Neural cell (in vitro differentiated cells): Measurements from ENCODE around the gene ZDHHC11. TPM values are rescaled to one million over a fixed set of nuclear protein-coding genes. Genes with fewer than 3 reads are reported as not detected.
"Not testable (repeated sequence)": the region's sequence is repeated elsewhere in the genome, so short reads cannot be mapped to it uniquely, and the experiment has no call there.

ENCODE experiments used
- H2AFZ ChIP-seq: fragments of 200-600, 300-800 bp; sonication (generic), shearing (Covaris generic); 2 replicates; pipeline ENCODE4 v1.6.0; 2014; ENCODE audit warnings: low read depth, mild to moderate bottlenecking, antibody characterized with exemption, low read length, moderate library complexity
- H3F3A ChIP-seq: fragments of 200-600 bp; shearing (Covaris generic); 2 replicates; pipeline ENCODE4 v1.6.1; 2016; ENCODE audit warnings: mild to moderate bottlenecking, moderate library complexity, mixed read lengths, antibody characterized with exemption, low read length; ENCODE audit not compliant: insufficient read depth, poor library complexity, severe bottlenecking
- H3K27ac ChIP-seq: fragments of 200-600, 300-800 bp; sonication (generic), shearing (Covaris generic); 2 replicates; pipeline ENCODE4 v1.5.1; 2014; ENCODE audit warnings: mild to moderate bottlenecking, low read length, moderate library complexity
- H3K27me3 ChIP-seq: fragments of 300-800, 200-600 bp; sonication (generic), shearing (Covaris generic); 2 replicates; pipeline ENCODE4 v1.6.0; 2014; ENCODE audit warnings: mild to moderate bottlenecking, low read depth, low read length, moderate library complexity; ENCODE audit not compliant: insufficient read depth
- H3K36me3 ChIP-seq: fragments of 300-800, 200-600 bp; sonication (generic), shearing (Covaris generic); 2 replicates; pipeline ENCODE4 v1.5.1; 2014; ENCODE audit warnings: mild to moderate bottlenecking, antibody characterized with exemption, low read length, moderate library complexity; ENCODE audit not compliant: insufficient read depth
- H3K4me2 ChIP-seq: fragments of 300-800, 200-600 bp; sonication (generic), shearing (Covaris generic); 2 replicates; pipeline ENCODE4 v1.6.0; 2014; ENCODE audit warnings: mild to moderate bottlenecking, low read length
- H3K4me3 ChIP-seq: fragments of 300-800, 200-600 bp; sonication (generic), shearing (Covaris generic); 2 replicates; pipeline ENCODE4 v1.5.1; 2014; ENCODE audit warnings: mild to moderate bottlenecking, low read length, moderate library complexity
- H3K79me2 ChIP-seq: fragments of 200-600 bp; shearing (Covaris generic); replicated peaks from 2 replicates; pipeline ENCODE4 v1.6.0; 2014; ENCODE audit warnings: mild to moderate bottlenecking, low read length, moderate library complexity; ENCODE audit not compliant: insufficient read depth
- H3K9ac ChIP-seq: fragments of 300-800, 200-600 bp; sonication (generic), shearing (Covaris generic); 2 replicates; pipeline ENCODE4 v1.6.1; 2016; ENCODE audit warnings: mild to moderate bottlenecking, low read length, mixed read lengths
- H3K9me2 ChIP-seq: fragments of 200-600 bp; shearing (Covaris generic); 2 replicates; pipeline ENCODE4 v1.6.1; 2016; ENCODE audit warnings: mild to moderate bottlenecking, low read length, mixed read lengths; ENCODE audit not compliant: insufficient read depth
- H3K9me3 ChIP-seq: fragments of 200-600, 300-800 bp; sonication (generic), shearing (Covaris generic); 2 replicates; pipeline ENCODE4 v1.6.1; 2016; ENCODE audit warnings: mild to moderate bottlenecking, mixed run types, low read length, moderate library complexity, mixed read lengths
- H4K20me1 ChIP-seq: fragments of 200-600 bp; shearing (Covaris generic); 2 replicates; pipeline ENCODE4 v1.6.1; 2016; ENCODE audit warnings: mild to moderate bottlenecking, mixed run types; ENCODE audit not compliant: insufficient read depth
- MXI1 ChIP-seq: fragments of 450-650 bp; conservative IDR thresholded peaks from 2 replicates; pipeline ENCODE4 v1.6.1; 2014; ENCODE audit warnings: antibody characterized with exemption, mild to moderate bottlenecking; ENCODE audit not compliant: poor library complexity, severe bottlenecking
- POLR2AphosphoS5 ChIP-seq: IDR thresholded peaks from 2 replicates; pipeline ENCODE4 v1.6.1; 2012
- RAD21 ChIP-seq: fragments of 450-650 bp; conservative IDR thresholded peaks from 2 replicates; pipeline ENCODE4 v1.6.1; 2014; ENCODE audit warnings: antibody characterized with exemption, mild to moderate bottlenecking, moderate library complexity
- TAF1 ChIP-seq: IDR thresholded peaks from 2 replicates; pipeline ENCODE4 v1.6.1; 2012; ENCODE audit warnings: low read depth
- polyA plus RNA-seq: library from polyadenylated mRNA; depleted of rRNA; stranded (reverse); fragments of >200 nt; gene quantifications from 2 replicates; pipeline ENCODE4 v1.2.3, GENCODE V29; 2014
- TF ChIP-seq, protein P1 (sequence below): IDR thresholded peaks from 2 replicates; pipeline ENCODE4 v1.6.1; 2012; ENCODE audit warnings: borderline replicate concordance

The ZDHHC11 gene
- polyA plus RNA-seq, 1 donor from 2014 or later = 11.4 TPM

DNA sequence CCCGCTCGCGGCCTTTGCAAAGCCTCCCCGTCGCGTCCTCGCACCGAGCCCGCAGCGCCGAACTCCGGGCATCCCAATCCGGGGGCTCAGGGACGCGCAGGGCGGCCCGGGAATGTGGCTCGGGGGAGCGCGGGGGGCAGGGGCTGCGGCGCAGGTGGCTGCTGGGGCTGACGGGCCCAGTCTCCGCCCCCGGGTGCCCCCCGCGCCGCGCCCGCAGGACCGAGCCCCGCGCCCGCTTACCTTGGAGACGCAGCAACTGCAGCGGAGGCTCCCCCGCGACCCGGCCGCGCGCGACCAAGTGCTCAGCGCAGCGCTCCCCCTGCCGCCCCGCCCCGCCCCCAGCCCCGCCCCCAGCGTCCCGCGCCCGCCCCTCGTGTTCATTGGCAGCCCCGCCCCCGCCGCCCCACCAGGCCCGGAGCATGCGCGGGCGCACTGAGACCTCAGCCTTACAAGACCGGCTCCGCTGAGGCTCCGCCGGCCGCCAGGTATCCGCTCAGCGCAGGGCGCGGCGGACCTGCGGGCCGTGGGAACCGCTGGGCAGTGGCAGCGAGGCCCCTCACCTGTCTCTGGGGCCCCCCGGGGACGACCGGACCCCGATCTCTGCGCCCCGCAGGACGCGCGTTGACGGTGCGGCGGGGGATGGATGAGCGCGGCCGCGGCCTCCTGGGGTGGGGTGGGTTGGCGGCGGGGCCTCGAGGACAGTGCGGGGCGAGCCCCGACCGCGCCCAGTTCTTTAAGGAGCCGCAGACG is 66.2 kb downstream of the ZDHHC11 start, which contains the start of gene ZDHHC11B:
ZDHHC11B (minus strand) TSS at position 302 of the 750 bp plus-strand sequence. CDS start 17,810 bp downstream, outside the sequence.
- peak within 1 kb of the TSS; percentile 76 for H3K4me2 ChIP-seq
- TF ChIP-seq MXI1 (peak; percentile 64), RAD21 (peak; percentile 45), TAF1 (peak; percentile 65), POLR2AphosphoS5 (peak; percentile 94)
- TF ChIP-seq, protein P1, sequence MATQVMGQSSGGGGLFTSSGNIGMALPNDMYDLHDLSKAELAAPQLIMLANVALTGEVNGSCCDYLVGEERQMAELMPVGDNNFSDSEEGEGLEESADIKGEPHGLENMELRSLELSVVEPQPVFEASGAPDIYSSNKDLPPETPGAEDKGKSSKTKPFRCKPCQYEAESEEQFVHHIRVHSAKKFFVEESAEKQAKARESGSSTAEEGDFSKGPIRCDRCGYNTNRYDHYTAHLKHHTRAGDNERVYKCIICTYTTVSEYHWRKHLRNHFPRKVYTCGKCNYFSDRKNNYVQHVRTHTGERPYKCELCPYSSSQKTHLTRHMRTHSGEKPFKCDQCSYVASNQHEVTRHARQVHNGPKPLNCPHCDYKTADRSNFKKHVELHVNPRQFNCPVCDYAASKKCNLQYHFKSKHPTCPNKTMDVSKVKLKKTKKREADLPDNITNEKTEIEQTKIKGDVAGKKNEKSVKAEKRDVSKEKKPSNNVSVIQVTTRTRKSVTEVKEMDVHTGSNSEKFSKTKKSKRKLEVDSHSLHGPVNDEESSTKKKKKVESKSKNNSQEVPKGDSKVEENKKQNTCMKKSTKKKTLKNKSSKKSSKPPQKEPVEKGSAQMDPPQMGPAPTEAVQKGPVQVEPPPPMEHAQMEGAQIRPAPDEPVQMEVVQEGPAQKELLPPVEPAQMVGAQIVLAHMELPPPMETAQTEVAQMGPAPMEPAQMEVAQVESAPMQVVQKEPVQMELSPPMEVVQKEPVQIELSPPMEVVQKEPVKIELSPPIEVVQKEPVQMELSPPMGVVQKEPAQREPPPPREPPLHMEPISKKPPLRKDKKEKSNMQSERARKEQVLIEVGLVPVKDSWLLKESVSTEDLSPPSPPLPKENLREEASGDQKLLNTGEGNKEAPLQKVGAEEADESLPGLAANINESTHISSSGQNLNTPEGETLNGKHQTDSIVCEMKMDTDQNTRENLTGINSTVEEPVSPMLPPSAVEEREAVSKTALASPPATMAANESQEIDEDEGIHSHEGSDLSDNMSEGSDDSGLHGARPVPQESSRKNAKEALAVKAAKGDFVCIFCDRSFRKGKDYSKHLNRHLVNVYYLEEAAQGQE = peak; percentile 53
- H3K36me3 ChIP-seq = not testable (repeated sequence)

DNA sequence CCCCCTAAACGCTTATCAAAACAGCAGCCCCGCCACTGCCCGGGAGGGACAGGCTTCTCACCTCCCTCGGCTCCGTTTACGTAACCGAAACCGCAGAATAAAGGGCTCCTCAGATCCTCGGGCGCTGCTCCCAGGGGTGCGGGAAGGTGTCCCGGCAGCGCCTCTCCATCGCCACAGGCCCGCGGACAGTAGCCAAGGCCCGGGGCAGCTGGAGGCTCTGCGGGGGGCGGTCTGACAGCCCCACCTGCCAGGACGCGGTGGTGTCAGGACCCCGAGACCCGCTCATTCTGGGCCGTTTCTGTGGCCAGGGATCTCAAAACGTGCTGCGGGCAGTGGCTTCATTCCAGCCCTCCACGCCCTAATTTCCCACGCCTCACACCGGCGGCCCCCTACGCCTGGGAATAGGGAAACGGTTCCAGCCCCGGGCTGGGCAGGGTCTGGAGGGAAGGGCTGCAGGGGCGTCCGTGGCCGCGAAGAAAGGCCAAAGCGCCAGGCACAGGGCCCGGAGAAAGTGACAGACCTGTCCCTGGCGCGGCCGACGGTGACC is 66.8 kb downstream of the ZDHHC11 start:
- Histone ChIP-seq H3K4me3 (peak overlapping the region; percentile 75), H2AFZ (peak overlapping the region; percentile 14), H3K9ac (peak overlapping the region; percentile 74), H3K27ac (peak overlapping the region; percentile 34), H3K4me2 (peak overlapping the region; percentile 58)
- H3F3A ChIP-seq, H3K9me2 ChIP-seq, H4K20me1 ChIP-seq, H3K36me3 ChIP-seq, H3K9me3 ChIP-seq, H3K27me3 ChIP-seq, H3K79me2 ChIP-seq: not testable (repeated sequence)

More for the DNA sequence above, 66.2 kb downstream of the ZDHHC11 start, which contains the start of gene ZDHHC11B:
- Histone ChIP-seq H3K4me3 (peak within 1 kb of the TSS; percentile 75), H2AFZ (peak within 1 kb of the TSS; percentile 88), H3K27ac (peak within 1 kb of the TSS; percentile 59), H3K9ac (peak within 1 kb of the TSS; percentile 88)
- H3K79me2 ChIP-seq, H3K9me3 ChIP-seq, H3F3A ChIP-seq, H3K9me2 ChIP-seq, H3K27me3 ChIP-seq, H4K20me1 ChIP-seq: not testable (repeated sequence)

DNA sequence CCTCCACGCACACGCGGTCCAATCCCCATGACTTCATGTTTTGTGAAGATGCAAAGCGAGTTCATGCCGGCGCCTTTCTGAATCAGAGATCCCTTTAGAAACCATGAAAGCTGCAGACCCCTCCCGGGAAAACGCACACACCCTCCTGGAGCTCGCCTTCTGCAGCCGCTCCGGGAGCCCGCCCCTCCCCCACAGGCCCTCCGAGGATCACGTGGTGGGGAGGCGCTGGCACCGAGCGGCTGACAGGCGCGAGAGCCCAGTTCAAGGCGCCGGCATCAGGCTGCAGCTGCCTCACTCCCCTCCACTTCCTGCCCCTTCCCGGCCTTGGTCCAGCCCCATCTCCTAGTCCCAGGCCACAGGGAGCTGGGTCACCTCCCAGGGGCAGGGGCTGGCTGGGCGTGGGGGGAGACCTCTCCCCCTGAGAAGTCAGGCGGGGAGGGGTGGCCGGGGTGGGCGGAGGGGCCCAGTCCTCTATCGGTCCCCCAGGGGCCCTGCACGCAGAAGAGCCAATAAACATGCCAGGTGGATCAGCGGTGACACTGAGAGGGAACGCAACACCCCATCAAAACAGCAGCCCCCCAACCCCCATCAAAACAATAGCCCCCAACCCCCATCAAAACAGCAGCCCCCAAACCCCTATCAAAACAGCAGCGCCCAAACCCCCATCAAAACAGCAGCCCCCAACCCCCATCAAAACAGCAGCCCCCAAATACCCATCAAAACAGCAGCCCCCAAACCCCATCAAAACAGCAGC is 67.6 kb downstream of the ZDHHC11 start:
- peak overlapping the region; percentile 75 for H3K4me3 ChIP-seq
- not testable (repeated sequence) for H3K4me2 ChIP-seq, H4K20me1 ChIP-seq, H3K36me3 ChIP-seq, H2AFZ ChIP-seq, H3F3A ChIP-seq, H3K79me2 ChIP-seq, H3K9me2 ChIP-seq, H3K9me3 ChIP-seq, H3K27me3 ChIP-seq
- H3K9ac ChIP-seq = peak overlapping the region; percentile 74
- TF ChIP-seq POLR2AphosphoS5 = peak; percentile 60
- peak overlapping the region; percentile 34 for H3K27ac ChIP-seq

DNA sequence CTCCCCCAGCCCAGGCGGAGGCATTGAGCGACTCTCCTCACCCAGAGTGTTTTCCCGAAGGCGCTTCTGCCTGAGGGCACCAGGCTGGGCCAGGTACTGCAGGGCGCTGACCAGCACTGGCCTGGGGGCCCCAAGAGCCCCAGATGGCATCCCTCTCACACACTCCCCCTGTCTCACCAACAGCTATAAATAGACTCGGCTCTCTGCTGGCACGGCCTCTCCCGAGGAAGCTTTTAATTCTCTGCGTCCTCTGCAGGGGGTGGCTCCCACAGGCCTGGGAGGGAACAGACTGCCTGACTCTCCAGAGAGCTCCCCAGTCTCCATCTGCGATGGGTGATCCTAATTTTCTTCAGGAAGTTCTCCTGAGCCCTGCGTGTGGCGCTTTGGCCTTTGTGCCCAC is 68.4 kb downstream of the ZDHHC11 start:
- H3K9me3 ChIP-seq, H3F3A ChIP-seq, H3K27me3 ChIP-seq, H3K36me3 ChIP-seq, H3K4me3 ChIP-seq, H3K27ac ChIP-seq, H3K4me2 ChIP-seq, H3K9me2 ChIP-seq, H4K20me1 ChIP-seq, H2AFZ ChIP-seq, H3K79me2 ChIP-seq, H3K9ac ChIP-seq: not testable (repeated sequence)

DNA sequence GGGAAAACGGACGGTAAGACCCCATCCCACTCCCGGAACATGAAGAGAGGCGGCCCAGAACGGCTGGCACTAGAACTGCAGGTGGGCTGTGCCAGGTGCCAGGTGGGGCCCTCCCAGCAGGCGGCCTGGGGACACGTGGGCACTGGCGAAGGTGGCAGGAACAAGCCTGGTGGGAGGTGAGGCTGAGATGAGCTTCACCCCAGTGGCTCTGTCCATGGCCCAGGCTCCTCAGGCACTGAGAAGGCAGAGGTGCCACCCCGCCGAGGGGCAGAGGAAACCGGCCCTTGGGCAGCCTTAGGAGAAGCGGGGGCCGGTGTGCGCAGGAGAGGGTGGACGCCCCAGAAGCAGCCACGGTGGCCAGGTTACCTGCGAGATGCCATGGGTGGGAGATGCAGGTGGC is 70.2 kb downstream of the ZDHHC11 start:
- not testable (repeated sequence) for H3K9me2 ChIP-seq, H3K36me3 ChIP-seq, H3K9ac ChIP-seq, H3K4me3 ChIP-seq, H4K20me1 ChIP-seq, H3K79me2 ChIP-seq, H2AFZ ChIP-seq, H3F3A ChIP-seq, H3K9me3 ChIP-seq, H3K27ac ChIP-seq, H3K4me2 ChIP-seq, H3K27me3 ChIP-seq

DNA sequence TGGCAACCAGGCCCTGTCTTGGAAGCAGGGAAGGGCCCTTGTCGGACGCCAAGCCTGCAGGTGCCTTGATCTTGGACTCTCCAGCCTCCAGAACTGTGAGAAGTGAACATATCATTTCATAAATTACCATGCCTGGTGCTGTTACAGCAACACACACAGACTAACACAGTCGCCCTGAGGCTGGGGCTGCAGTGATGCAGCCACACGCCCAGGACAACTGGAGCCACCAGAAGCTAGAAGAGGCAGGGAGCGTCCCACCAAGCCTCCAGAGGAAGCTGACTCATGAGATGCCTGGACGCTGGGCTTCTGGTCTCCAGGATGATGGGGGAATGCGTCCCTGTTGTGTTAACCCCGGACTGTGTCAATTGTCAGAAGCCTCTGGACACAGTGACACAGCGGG is 71.8 kb downstream of the ZDHHC11 start:
- not testable (repeated sequence) for H3K27ac ChIP-seq

More for the DNA sequence above, 71.8 kb downstream of the ZDHHC11 start:
- H3F3A ChIP-seq, H4K20me1 ChIP-seq, H3K36me3 ChIP-seq, H3K9me3 ChIP-seq, H3K4me3 ChIP-seq, H3K27me3 ChIP-seq, H3K9me2 ChIP-seq, H2AFZ ChIP-seq, H3K4me2 ChIP-seq, H3K79me2 ChIP-seq, H3K9ac ChIP-seq: not testable (repeated sequence)
